ENCODE results near the gene LINGO3.

The LINGO3 gene

DNA sequence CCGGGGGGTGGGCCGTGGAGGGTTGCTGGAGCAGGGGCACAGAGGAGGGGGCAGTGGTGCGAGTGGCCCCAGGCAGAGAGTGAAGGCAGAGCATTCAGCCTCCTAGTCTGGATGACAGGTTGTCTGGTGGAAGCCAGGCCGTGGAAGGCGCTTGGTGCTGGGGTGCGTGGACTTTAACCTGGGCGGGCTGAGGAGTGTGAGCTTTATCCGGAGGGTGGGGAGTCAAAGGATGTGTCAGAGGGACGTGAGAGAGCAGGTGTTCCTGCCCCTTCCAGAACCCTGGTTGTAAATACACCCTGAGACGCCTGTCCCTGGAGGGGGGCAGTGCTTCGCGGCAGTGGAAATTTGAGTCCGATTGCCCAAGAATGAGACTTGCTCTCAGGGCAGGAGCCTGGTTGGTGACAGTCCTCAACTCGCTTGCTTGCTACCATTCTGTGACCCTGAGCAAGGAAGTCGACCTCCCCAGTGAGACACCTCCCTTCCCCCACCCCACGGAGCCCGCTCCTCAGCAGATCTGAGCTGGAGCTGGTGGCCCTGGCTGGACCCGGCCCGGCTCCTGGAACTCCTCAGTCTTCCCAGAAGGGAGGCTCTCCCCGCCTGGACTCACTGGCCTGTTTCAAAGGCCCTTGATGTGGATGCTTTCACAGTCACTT lies 22.8 kb upstream of the LINGO3 start:
- H3K4me3 ChIP-seq (ENCODE audit: low read depth, low read length) = no peak overlapping the region
- TF ChIP-seq, protein P1, sequence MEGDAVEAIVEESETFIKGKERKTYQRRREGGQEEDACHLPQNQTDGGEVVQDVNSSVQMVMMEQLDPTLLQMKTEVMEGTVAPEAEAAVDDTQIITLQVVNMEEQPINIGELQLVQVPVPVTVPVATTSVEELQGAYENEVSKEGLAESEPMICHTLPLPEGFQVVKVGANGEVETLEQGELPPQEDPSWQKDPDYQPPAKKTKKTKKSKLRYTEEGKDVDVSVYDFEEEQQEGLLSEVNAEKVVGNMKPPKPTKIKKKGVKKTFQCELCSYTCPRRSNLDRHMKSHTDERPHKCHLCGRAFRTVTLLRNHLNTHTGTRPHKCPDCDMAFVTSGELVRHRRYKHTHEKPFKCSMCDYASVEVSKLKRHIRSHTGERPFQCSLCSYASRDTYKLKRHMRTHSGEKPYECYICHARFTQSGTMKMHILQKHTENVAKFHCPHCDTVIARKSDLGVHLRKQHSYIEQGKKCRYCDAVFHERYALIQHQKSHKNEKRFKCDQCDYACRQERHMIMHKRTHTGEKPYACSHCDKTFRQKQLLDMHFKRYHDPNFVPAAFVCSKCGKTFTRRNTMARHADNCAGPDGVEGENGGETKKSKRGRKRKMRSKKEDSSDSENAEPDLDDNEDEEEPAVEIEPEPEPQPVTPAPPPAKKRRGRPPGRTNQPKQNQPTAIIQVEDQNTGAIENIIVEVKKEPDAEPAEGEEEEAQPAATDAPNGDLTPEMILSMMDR (conservative IDR thresholded peaks at IDR 0.05; ENCODE audit: low read depth, low read length) = no peak
- no peak for DNase-seq (ENCODE audit: low read depth)

DNA sequence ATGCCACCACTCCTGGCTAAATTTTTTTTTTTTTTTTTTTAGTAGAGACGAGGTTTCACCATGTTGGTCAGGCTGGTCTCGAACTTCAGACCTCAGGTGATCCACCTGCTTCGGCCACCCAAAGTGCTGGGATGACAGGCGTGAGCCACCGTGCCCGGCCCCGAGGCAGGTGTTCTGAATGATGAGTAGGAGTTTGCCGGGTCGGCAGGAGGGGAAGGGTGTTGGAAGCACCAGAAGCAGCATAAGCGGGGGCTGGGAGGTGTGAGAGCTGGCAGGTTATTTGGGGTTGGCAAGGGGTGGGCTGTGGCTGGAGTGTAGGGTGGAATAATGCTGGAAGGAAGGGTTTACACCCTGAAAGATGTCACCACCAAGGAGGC lies 22.3 kb upstream of the LINGO3 start:
- TF ChIP-seq, protein P1 (conservative IDR thresholded peaks at IDR 0.05; ENCODE audit: low read depth, low read length) = no peak
- no peak for DNase-seq (ENCODE audit: low read depth)
- H3K4me3 ChIP-seq (ENCODE audit: low read depth, low read length) = no peak overlapping the region

DNA sequence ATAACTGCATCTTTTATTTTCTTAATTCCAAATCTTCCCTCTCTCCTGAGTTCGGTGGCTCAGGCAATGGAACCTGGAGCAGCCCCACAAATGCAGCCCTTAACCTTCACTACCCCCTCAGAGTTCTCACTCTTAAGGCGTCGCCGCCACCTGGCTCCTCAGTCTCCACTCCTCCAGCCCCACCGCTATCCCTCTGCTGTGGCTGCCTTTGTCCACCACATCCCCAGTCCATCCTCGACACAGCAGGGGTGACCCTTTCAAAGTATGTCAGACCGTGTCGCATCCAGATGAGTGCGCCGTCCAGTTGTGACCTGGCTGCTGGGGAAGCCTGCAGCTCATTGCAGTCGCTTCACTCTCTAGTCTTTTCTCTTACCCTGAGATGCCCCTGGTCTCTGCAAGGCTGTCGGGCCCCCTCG lies 21.6 kb upstream of the LINGO3 start:
- no peak for DNase-seq (ENCODE audit: low read depth)
- TF ChIP-seq, protein P1 (conservative IDR thresholded peaks at IDR 0.05; ENCODE audit: low read depth, low read length) = no peak
- peak overlapping the region; percentile 86 for H3K4me3 ChIP-seq (ENCODE audit: low read depth, low read length)

DNA sequence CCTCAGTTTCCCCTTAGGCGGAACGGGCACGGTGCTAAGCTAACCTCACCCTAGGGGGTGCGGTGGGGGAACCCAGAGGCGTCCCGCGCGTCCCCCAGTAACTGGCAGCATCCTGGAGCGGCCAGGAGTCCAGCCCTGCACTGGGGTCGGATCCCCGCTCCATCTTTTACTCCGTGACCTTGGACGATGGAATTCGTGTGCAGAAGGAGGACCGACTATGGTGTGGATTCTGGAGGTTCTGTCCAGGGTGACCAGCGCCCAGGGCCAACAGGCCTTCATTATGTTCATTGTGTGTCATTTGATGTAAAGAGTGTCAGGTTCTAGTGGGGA lies 21.2 kb upstream of the LINGO3 start:
- no peak for DNase-seq (ENCODE audit: low read depth)
- peak overlapping the region; percentile 86 for H3K4me3 ChIP-seq (ENCODE audit: low read depth, low read length)
- TF ChIP-seq, protein P1 (conservative IDR thresholded peaks at IDR 0.05; ENCODE audit: low read depth, low read length) = no peak

DNA sequence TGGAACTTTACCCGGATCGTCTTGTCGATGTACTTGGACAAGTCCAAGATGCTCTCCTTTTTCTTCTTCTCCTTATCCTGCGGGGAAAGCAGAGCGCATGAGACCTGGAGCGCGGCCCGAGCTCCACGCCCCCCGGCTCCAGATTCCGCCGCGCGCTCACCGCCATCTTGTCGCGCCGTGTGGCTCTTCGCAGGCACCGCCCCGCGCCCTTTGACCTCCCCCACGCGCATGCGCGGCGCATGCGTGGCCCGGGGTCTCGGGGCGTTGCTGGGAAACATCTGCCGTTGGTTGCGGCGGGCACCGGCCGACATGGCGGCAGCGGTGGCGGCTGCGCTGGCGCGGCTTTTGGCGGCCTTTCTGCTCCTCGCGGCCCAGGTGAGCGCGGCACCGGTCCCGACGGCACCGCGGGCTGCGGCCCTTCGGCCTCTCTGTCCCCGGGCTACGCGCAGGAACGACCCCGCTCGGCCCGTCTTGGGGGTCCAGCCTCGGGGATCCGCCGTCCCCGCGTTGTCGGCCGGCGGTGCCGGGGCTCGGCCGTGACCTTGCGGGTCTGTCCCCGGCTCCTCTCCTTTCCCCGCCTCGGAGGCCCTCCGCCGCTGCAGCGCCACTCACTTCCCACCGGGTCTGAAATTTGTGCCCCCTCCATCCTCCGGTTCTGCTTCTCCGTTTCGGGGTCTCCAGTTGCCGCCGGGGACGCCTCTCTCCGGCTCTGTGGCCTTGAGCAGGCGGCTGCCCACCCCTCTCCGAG lies 20.6 kb upstream of the LINGO3 start, which contains the start of the genes LSM7 and SPPL2B:
Gene LSM7, minus strand, starts transcription at position 186 of the 748 bp plus-strand sequence. Its CDS starts 20 bp downstream, at position 166.
Gene SPPL2B, plus strand, starts transcription at position 284 of the 748 bp plus-strand sequence. Its CDS starts 26 bp downstream, at position 310.
- TF ChIP-seq, protein P1 (conservative IDR thresholded peaks at IDR 0.05; ENCODE audit: low read depth, low read length) = no peak
- peak within 1 kb of the TSS; percentile 86 for H3K4me3 ChIP-seq (ENCODE audit: low read depth, low read length)
- peak; percentile 88 for DNase-seq (ENCODE audit: low read depth)

DNA sequence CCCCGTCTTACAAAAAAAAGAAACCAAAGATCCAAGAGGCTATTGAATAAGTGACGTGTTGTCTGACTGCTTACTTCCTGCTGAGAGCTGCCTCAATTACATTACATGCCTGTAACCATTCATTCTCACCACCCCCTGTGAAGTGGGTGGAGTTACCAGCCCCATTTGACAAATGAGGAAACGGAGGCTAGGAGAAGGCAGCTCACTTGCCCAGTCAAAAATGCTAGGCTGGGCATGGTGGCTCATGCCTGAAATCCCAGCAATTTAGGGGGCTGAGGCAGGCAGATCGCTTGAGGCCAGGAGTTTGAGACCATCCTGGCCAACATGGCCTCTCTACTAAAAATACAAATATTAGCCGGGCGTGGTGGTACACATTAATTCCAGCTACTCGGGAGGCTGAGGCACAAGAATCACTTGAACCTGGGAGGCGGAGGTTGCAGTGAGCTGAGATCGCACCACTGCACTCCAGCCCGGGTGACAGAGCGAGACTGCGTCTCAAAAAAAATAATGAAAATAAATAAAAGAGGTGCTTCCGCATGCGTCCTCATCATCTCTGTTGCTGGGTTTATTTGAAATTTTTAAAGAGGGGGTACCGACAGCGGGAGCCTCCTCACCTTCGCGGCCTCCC lies 19.9 kb upstream of the LINGO3 start:
- peak; percentile 94 for DNase-seq (ENCODE audit: low read depth)
- TF ChIP-seq, protein P1 (conservative IDR thresholded peaks at IDR 0.05; ENCODE audit: low read depth, low read length) = no peak
- H3K4me3 ChIP-seq (ENCODE audit: low read depth, low read length) = peak overlapping the region; percentile 86
